ENCODE data around the gene TBC1D9B. TPM values are rescaled to one million over a fixed set of nuclear protein-coding genes. Genes with fewer than 3 reads are reported as not detected.

TBC1D9B gene
- total RNA-seq, 1 donor from 2014 or later, result 31.1 TPM

GRCh38 chr5:179858241-179858585, 49.5 kb downstream of the TBC1D9B start:
- intact Hi-C loops (cut with micrococcal nuclease), result no loop called here
- H3K27ac ChIP-seq (replicated peaks), result peak overlapping the region; percentile 97
- H3K4me1 ChIP-seq, result peaks cover 37% of the 10 kb centered on the region
- DNase-seq, result no peak
- no peak for TF ChIP-seq CTCF (IDR thresholded peaks at IDR 0.05; ENCODE audit: borderline replicate concordance)
- peaks cover 4% of the 10 kb centered on the region for H3K9me3 ChIP-seq (replicated peaks)
- H3K27me3 ChIP-seq (ENCODE audit: low read depth), result no peaks in the 10 kb centered on the region
- peak overlapping the region; percentile 92 for H3K4me3 ChIP-seq
- H3K36me3 ChIP-seq, result peaks cover 16% of the 10 kb centered on the region

GRCh38 chr5:179854356-179854755, 53.3 kb downstream of the TBC1D9B start:
- H3K9me3 ChIP-seq (replicated peaks), result no peaks in the 10 kb centered on the region
- H3K27ac ChIP-seq (replicated peaks), result no peak overlapping the region
- intact Hi-C loops (cut with micrococcal nuclease), result no loop called here
- H3K4me1 ChIP-seq, result peaks cover 24% of the 10 kb centered on the region
- no peaks in the 10 kb centered on the region for H3K27me3 ChIP-seq (ENCODE audit: low read depth)
- peaks cover 39% of the 10 kb centered on the region for H3K36me3 ChIP-seq
- H3K4me3 ChIP-seq, result no peak overlapping the region
- no peak for TF ChIP-seq CTCF (IDR thresholded peaks at IDR 0.05; ENCODE audit: borderline replicate concordance)
- DNase-seq, result no peak

GRCh38 chr5:179852993-179853547, 54.6 kb downstream of the TBC1D9B start:
- H3K27me3 ChIP-seq (ENCODE audit: low read depth), result no peaks in the 10 kb centered on the region
- TF ChIP-seq CTCF (IDR thresholded peaks at IDR 0.05; ENCODE audit: borderline replicate concordance), result no peak
- no peaks in the 10 kb centered on the region for H3K9me3 ChIP-seq (replicated peaks)
- DNase-seq, result no peak
- H3K4me1 ChIP-seq, result peaks cover 13% of the 10 kb centered on the region
- H3K4me3 ChIP-seq, result no peak overlapping the region
- no peak overlapping the region for H3K27ac ChIP-seq (replicated peaks)
- peaks cover 47% of the 10 kb centered on the region for H3K36me3 ChIP-seq
- intact Hi-C loops (cut with micrococcal nuclease), result no loop called here

- no peak overlapping the region for H3K27ac ChIP-seq (replicated peaks)
Observed at GRCh38 chr5:179841621-179842020, 66.1 kb downstream of the TBC1D9B start.

GRCh38 chr5:179840766-179841165, 66.9 kb downstream of the TBC1D9B start:
- peaks cover 35% of the 10 kb centered on the region for H3K4me1 ChIP-seq
- no peaks in the 10 kb centered on the region for H3K27me3 ChIP-seq (ENCODE audit: low read depth)
- no peak for DNase-seq
- intact Hi-C loops (cut with micrococcal nuclease), result no loop called here
- H3K4me3 ChIP-seq, result no peak overlapping the region
- no peak for TF ChIP-seq CTCF (IDR thresholded peaks at IDR 0.05; ENCODE audit: borderline replicate concordance)
- no peak overlapping the region for H3K27ac ChIP-seq (replicated peaks)
- H3K36me3 ChIP-seq, result peaks cover 83% of the 10 kb centered on the region
- H3K9me3 ChIP-seq (replicated peaks), result peaks cover 14% of the 10 kb centered on the region

More at GRCh38 chr5:179841621-179842020, 66.1 kb downstream of the TBC1D9B start:
- no peak for DNase-seq
- intact Hi-C loops (cut with micrococcal nuclease), result no loop called here
- peaks cover 28% of the 10 kb centered on the region for H3K4me1 ChIP-seq
- peaks cover 14% of the 10 kb centered on the region for H3K9me3 ChIP-seq (replicated peaks)
- H3K4me3 ChIP-seq, result no peak overlapping the region
- peaks cover 83% of the 10 kb centered on the region for H3K36me3 ChIP-seq
- TF ChIP-seq CTCF (IDR thresholded peaks at IDR 0.05; ENCODE audit: borderline replicate concordance), result no peak
- no peaks in the 10 kb centered on the region for H3K27me3 ChIP-seq (ENCODE audit: low read depth)
